Measurements from ENCODE around the gene OR52E4.

GRCh38 chr11:5929571-5930368 is 49.3 kb downstream of the OR52E4 start:
- TF ChIP-seq CTCF (IDR thresholded peaks at IDR 0.05) (no peak), RCOR1 (IDR thresholded peaks at IDR 0.05; ENCODE audit: low read depth, low read length) (no peak), CEBPB (IDR thresholded peaks at IDR 0.05) (no peak), RNF2 (IDR thresholded peaks at IDR 0.05; ENCODE audit: borderline replicate concordance, low read depth) (no peak), ELK1 (IDR thresholded peaks at IDR 0.05; ENCODE audit: low read depth, low read length) (no peak), ZFP36 (IDR thresholded peaks at IDR 0.05; ENCODE audit: borderline replicate concordance, partially characterized antibody) (no peak), CHD2 (IDR thresholded peaks at IDR 0.05; ENCODE audit: low read length, partially characterized antibody) (no peak), EP300 (IDR thresholded peaks at IDR 0.05) (no peak)

All from A549 (cell line).